Stimulated activated naive B cell treated with anti-CD40 and anti-IgM and Interleukin-4, amounts not matched to agents 10 μg/mL and 1 μg/mL and 100 μg/mL, for 72 hours (primary cell): ENCODE data around the gene ZCWPW1.

Source experiments
- ATAC-seq, 2 donors: fragments of 150-1000 bp; cut with Tn5 transposase; replicated peaks; 2 replicates each; pipeline ENCODE4 v1.10.0; 2021; ENCODE audit warnings: moderate library complexity in 1 of 2
- DNase-seq: peaks from one replicate; pipeline ENCODE4 v3.0.0; 2021
- H3K27ac Mint-ChIP-seq: one replicate; pipeline ENCODE4 v1.8.0; 2022; ENCODE audit warnings: mild to moderate bottlenecking, mixed read lengths
- H3K27me3 Mint-ChIP-seq, 2 donors: one replicate each; pipeline ENCODE4 v1.8.0; 2022; ENCODE audit warnings: mixed read lengths in 2 of 2
- H3K36me3 Mint-ChIP-seq, 2 donors: one replicate each; pipeline ENCODE4 v1.8.0; 2022; ENCODE audit warnings: mixed read lengths in 2 of 2, mild to moderate bottlenecking in 1 of 2
- H3K4me1 Mint-ChIP-seq, 2 donors: one replicate each; pipeline ENCODE4 v1.8.0; 2022; ENCODE audit warnings: mixed read lengths in 2 of 2, mild to moderate bottlenecking in 1 of 2
- H3K4me3 Mint-ChIP-seq, 2 donors: one replicate each; pipeline ENCODE4 v1.8.0; 2022; ENCODE audit warnings: mild to moderate bottlenecking in 2 of 2, mixed read lengths in 2 of 2, moderate library complexity in 1 of 2
- H3K9me3 Mint-ChIP-seq, 2 donors: one replicate each; pipeline ENCODE4 v1.8.0; 2022; ENCODE audit warnings: mixed read lengths in 2 of 2, mild to moderate bottlenecking in 1 of 2

Gene ZCWPW1

GRCh38 chr7:100432621-100433275 is 4.2 kb upstream of the ZCWPW1 start:
- Mint-ChIP-seq H3K4me1 (peaks cover 53 to 74% of the 10 kb centered on the region in 2 donors), H3K9me3 (peaks cover 0 to 3% of the 10 kb centered on the region in 2 donors), H3K36me3 (peaks cover 49 to 67% of the 10 kb centered on the region in 2 donors), H3K27me3 (peaks cover 6% of the 10 kb centered on the region in 2 donors), H3K27ac (peak overlapping the region; percentile 56), H3K4me3 (no peak overlapping the region)
- ATAC-seq: no peak
- DNase-seq: no peak

- peaks cover 0 to 4% of the 10 kb centered on the region in 2 donors for H3K9me3 Mint-ChIP-seq
- peak overlapping the region; percentile 90 to 95 for H3K4me3 Mint-ChIP-seq
- peak overlapping the region; percentile 56 for H3K27ac Mint-ChIP-seq
- DNase-seq (no peak), ATAC-seq (no peak)
- peaks cover 55 to 76% of the 10 kb centered on the region in 2 donors for H3K4me1 Mint-ChIP-seq
- H3K36me3 Mint-ChIP-seq: peaks cover 49 to 67% of the 10 kb centered on the region in 2 donors
- H3K27me3 Mint-ChIP-seq: peaks cover 6% of the 10 kb centered on the region in 2 donors
These were observed 3.5 kb upstream of the ZCWPW1 start for GRCh38 chr7:100432053-100432452.

- Mint-ChIP-seq H3K4me1 (peaks cover 53 to 72% of the 10 kb centered on the region in 2 donors), H3K27me3 (peaks cover 6% of the 10 kb centered on the region in 2 donors), H3K4me3 (peak overlapping the region; percentile 90 to 95), H3K9me3 (peaks cover 0 to 4% of the 10 kb centered on the region in 2 donors), H3K36me3 (peaks cover 47 to 64% of the 10 kb centered on the region in 2 donors), H3K27ac (peak overlapping the region; percentile 100)
- no peak for ATAC-seq
- DNase-seq: no peak
These were observed 2.8 kb upstream of the ZCWPW1 start for GRCh38 chr7:100431286-100431735.

- Mint-ChIP-seq H3K9me3 (peaks cover 0 to 4% of the 10 kb centered on the region in 2 donors), H3K36me3 (peaks cover 45 to 62% of the 10 kb centered on the region in 2 donors), H3K4me3 (peak overlapping the region; percentile 90 to 95), H3K4me1 (peaks cover 52 to 70% of the 10 kb centered on the region in 2 donors), H3K27me3 (peaks cover 6% of the 10 kb centered on the region in 2 donors), H3K27ac (peak overlapping the region; percentile 100)
- DNase-seq (no peak), ATAC-seq (peak; percentile 8 to 14)
These were observed 2.2 kb upstream of the ZCWPW1 start for GRCh38 chr7:100430493-100431285.

- peaks cover 49 to 64% of the 10 kb centered on the region in 2 donors for H3K4me1 Mint-ChIP-seq
- peaks cover 0 to 4% of the 10 kb centered on the region in 2 donors for H3K9me3 Mint-ChIP-seq
These were observed 1.4 kb upstream of the ZCWPW1 start, which contains the start of gene MEPCE for GRCh38 chr7:100429637-100430492. MEPCE (plus strand) TSS chr7:100429831; CDS start chr7:100430019, 188 bp downstream.

GRCh38 chr7:100428967-100429636 is 599 bp upstream of the ZCWPW1 start:
- DNase-seq: peak; percentile 100
- peaks cover 0 to 4% of the 10 kb centered on the region in 2 donors for H3K9me3 Mint-ChIP-seq
- peaks cover 43 to 61% of the 10 kb centered on the region in 2 donors for H3K4me1 Mint-ChIP-seq
- ATAC-seq: peak; percentile 64 to 69
- peak overlapping the region; percentile 100 for H3K27ac Mint-ChIP-seq
- H3K36me3 Mint-ChIP-seq: peaks cover 33 to 49% of the 10 kb centered on the region in 2 donors
- peaks cover 6% of the 10 kb centered on the region in 2 donors for H3K27me3 Mint-ChIP-seq
- peak overlapping the region; percentile 90 to 95 for H3K4me3 Mint-ChIP-seq

More at GRCh38 chr7:100429637-100430492, 1.4 kb upstream of the ZCWPW1 start, which contains the start of gene MEPCE:
- peak within 1 kb of the TSS; percentile 90 to 95 for H3K4me3 Mint-ChIP-seq
- ATAC-seq (peak; percentile 50 to 57), DNase-seq (peak; percentile 93)
- peaks cover 40 to 57% of the 10 kb centered on the region in 2 donors for H3K36me3 Mint-ChIP-seq
- H3K27me3 Mint-ChIP-seq: peaks cover 6% of the 10 kb centered on the region in 2 donors
- H3K27ac Mint-ChIP-seq: peak within 1 kb of the TSS; percentile 100

- ATAC-seq: no peak
- H3K4me3 Mint-ChIP-seq: peak overlapping the region; percentile 90 to 95
- H3K36me3 Mint-ChIP-seq: peaks cover 25 to 36% of the 10 kb centered on the region in 2 donors
- peaks cover 0 to 4% of the 10 kb centered on the region in 2 donors for H3K9me3 Mint-ChIP-seq
- H3K27ac Mint-ChIP-seq: peak overlapping the region; percentile 100
- H3K4me1 Mint-ChIP-seq: peaks cover 35 to 61% of the 10 kb centered on the region in 2 donors
- DNase-seq: no peak
- peaks cover 6% of the 10 kb centered on the region in 2 donors for H3K27me3 Mint-ChIP-seq
These were observed 723 bp downstream of the ZCWPW1 start for GRCh38 chr7:100427762-100428198.

- Mint-ChIP-seq H3K4me3 (no peak overlapping the region), H3K36me3 (peaks cover 20 to 25% of the 10 kb centered on the region in 2 donors), H3K9me3 (peaks cover 0 to 4% of the 10 kb centered on the region in 2 donors), H3K27me3 (peaks cover 6% of the 10 kb centered on the region in 2 donors), H3K27ac (no peak overlapping the region), H3K4me1 (peaks cover 25 to 52% of the 10 kb centered on the region in 2 donors)
- ATAC-seq (no peak), DNase-seq (no peak)
These were observed 2.0 kb downstream of the ZCWPW1 start for GRCh38 chr7:100426516-100426915.

GRCh38 chr7:100425347-100425746 is 3.2 kb downstream of the ZCWPW1 start:
- no peak for ATAC-seq
- Mint-ChIP-seq H3K4me1 (peaks cover 21 to 44% of the 10 kb centered on the region in 2 donors), H3K36me3 (peaks cover 14 to 18% of the 10 kb centered on the region in 2 donors), H3K27me3 (peaks cover 6% of the 10 kb centered on the region in 2 donors), H3K27ac (no peak overlapping the region), H3K9me3 (peaks cover 0 to 4% of the 10 kb centered on the region in 2 donors), H3K4me3 (no peak overlapping the region)
- DNase-seq: no peak

- Mint-ChIP-seq H3K27ac (peak overlapping the region; percentile 60), H3K36me3 (peaks cover 3 to 4% of the 10 kb centered on the region in 2 donors), H3K9me3 (peaks cover 0 to 2% of the 10 kb centered on the region in 2 donors), H3K4me3 (no peak overlapping the region), H3K27me3 (no peaks in the 10 kb centered on the region), H3K4me1 (peaks cover 13 to 45% of the 10 kb centered on the region in 2 donors)
- DNase-seq (no peak), ATAC-seq (peak; percentile 49 to 74)
These were observed 5.2 kb downstream of the ZCWPW1 start for GRCh38 chr7:100423315-100423714.

GRCh38 chr7:100419660-100420226 is 8.8 kb downstream of the ZCWPW1 start:
- no peaks in the 10 kb centered on the region for H3K27me3 Mint-ChIP-seq
- ATAC-seq (peak in 1 of 2 donors; percentile 19), DNase-seq (no peak)
- H3K36me3 Mint-ChIP-seq: peaks cover 6 to 8% of the 10 kb centered on the region in 2 donors
- H3K9me3 Mint-ChIP-seq: no peaks in the 10 kb centered on the region
- H3K4me1 Mint-ChIP-seq: peaks cover 8 to 38% of the 10 kb centered on the region in 2 donors
- H3K27ac Mint-ChIP-seq: peak overlapping the region; percentile 48
- H3K4me3 Mint-ChIP-seq: peak overlapping the region in 1 of 2 donors; percentile 67

- H3K36me3 Mint-ChIP-seq: peaks cover 5 to 8% of the 10 kb centered on the region in 2 donors
- peak; percentile 59 to 67 for ATAC-seq
- peak overlapping the region; percentile 48 for H3K27ac Mint-ChIP-seq
- H3K4me1 Mint-ChIP-seq: peaks cover 8 to 33% of the 10 kb centered on the region in 2 donors
- H3K27me3 Mint-ChIP-seq: no peaks in the 10 kb centered on the region
- no peaks in the 10 kb centered on the region for H3K9me3 Mint-ChIP-seq
- peak overlapping the region in 1 of 2 donors; percentile 67 for H3K4me3 Mint-ChIP-seq
- DNase-seq: no peak
These were observed 9.4 kb downstream of the ZCWPW1 start for GRCh38 chr7:100418930-100419659.
